ENCODE data around the gene NPAS3.

NPAS3 gene

DNA sequence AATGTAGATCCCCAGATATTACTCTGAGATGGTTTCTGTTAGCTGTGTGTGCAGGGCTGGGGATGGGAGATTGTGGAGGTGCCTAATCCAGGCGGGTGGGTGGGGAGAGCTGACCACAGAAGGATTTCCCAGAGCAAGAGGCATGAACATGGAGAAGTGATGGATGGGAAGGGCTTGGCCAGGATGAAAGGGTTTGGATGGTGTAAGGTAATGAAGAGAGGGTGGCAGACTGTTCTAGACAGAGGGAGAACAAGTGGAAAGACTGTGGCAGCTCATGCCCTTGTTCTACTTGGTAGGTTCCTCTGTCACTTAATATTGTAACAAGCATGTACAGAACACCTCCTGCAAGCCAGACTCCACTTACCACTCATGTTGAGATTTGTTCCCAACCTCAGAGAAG lies 187.8 kb downstream of the NPAS3 start:
- H3K9me3 ChIP-seq (ENCODE audit: low read depth, low read length): no peaks in the 10 kb centered on the region
- no peak overlapping the region for H3K4me3 ChIP-seq
- H3K9ac ChIP-seq (ENCODE audit: insufficient read length): no peak overlapping the region
- no peak for TF ChIP-seq FOXP2 (optimal IDR thresholded peaks at IDR 0.05; ENCODE audit: control extremely low read depth, extremely low read length, insufficient read depth)
- TF ChIP-seq EZH2 (IDR thresholded peaks at IDR 0.05): no peak
- TF ChIP-seq POLR2AphosphoS5 (IDR thresholded peaks at IDR 0.05; ENCODE audit: borderline replicate concordance, low read depth, low read length): no peak
- no peaks in the 10 kb centered on the region for H3K36me3 ChIP-seq (ENCODE audit: insufficient read depth, low read length)
- H3K27ac ChIP-seq: no peak overlapping the region
- no peak for DNase-seq (ENCODE audit: low read depth, low spot score)

DNA sequence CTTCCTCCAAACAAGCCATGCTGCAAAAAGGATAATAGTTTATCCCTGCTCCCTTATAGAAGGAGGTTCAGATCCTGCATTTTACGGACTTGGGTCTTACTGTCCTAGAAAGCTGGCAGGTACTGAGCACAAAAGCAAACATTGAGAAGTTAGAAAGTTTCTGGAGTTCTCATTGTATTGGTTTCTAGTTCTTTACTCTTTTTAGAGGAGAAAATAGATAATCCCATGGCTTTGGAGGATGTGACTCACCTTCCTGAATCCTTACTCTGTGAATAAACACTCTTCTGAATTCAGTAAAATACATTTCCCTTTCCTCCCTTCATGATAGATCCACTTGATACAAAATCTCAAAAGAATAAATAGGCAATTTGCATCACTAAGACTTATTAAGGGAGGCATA lies 188.9 kb downstream of the NPAS3 start:
- Histone ChIP-seq H3K27ac (no peak overlapping the region), H3K36me3 (ENCODE audit: insufficient read depth, low read length) (no peaks in the 10 kb centered on the region), H3K9ac (ENCODE audit: insufficient read length) (no peak overlapping the region), H3K9me3 (ENCODE audit: low read depth, low read length) (no peaks in the 10 kb centered on the region), H3K4me3 (no peak overlapping the region)
- no peak for DNase-seq (ENCODE audit: low read depth, low spot score)
- TF ChIP-seq POLR2AphosphoS5 (IDR thresholded peaks at IDR 0.05; ENCODE audit: borderline replicate concordance, low read depth, low read length): no peak
- no peak for TF ChIP-seq FOXP2 (optimal IDR thresholded peaks at IDR 0.05; ENCODE audit: control extremely low read depth, extremely low read length, insufficient read depth)
- TF ChIP-seq EZH2 (IDR thresholded peaks at IDR 0.05): no peak

DNA sequence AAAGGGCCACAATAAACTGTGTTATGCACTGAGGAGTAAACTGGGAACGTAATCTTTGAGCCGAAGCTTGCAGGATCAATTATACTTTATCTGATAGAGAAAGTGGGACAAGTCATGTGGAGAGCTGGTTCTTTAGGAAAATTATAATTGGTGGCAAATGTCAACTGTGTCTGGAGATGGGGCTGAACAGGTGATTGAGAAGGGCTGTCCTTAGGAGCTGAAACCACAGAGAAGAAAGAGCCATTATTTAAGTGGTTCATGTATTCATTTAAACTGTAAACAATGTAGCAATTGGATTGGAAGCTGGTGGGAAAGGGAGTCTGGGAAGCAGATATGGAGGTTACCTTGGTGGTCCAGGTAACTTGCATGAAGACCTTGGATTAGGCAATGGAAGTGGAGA lies 193.1 kb downstream of the NPAS3 start:
- H3K36me3 ChIP-seq (ENCODE audit: insufficient read depth, low read length): no peaks in the 10 kb centered on the region
- no peak overlapping the region for H3K9ac ChIP-seq (ENCODE audit: insufficient read length)
- H3K9me3 ChIP-seq (ENCODE audit: low read depth, low read length): no peaks in the 10 kb centered on the region
- no peak overlapping the region for H3K4me3 ChIP-seq
- DNase-seq (ENCODE audit: low read depth, low spot score): no peak
- no peak overlapping the region for H3K27ac ChIP-seq
- TF ChIP-seq EZH2 (IDR thresholded peaks at IDR 0.05) (no peak), FOXP2 (optimal IDR thresholded peaks at IDR 0.05; ENCODE audit: control extremely low read depth, extremely low read length, insufficient read depth) (no peak), POLR2AphosphoS5 (IDR thresholded peaks at IDR 0.05; ENCODE audit: borderline replicate concordance, low read depth, low read length) (no peak)

DNA sequence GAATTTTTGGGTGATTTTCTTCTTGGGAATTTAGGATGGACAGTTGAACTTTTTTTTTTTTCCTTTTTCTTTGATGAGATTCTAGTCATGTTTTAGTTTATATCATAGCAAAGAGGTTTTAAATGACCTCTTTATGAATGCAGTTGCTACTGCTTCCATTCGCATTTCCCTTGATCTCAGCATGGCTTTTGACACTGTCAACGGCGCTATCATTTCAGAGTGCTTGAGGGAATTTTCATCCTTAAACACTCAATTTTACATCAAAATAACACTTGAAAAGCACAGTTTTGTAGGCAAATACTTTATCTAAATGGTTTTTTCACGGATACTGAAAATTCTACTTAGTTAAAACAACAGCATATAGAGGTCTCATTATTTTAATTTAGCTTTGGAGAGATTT lies 195.5 kb downstream of the NPAS3 start:
- H3K9ac ChIP-seq (ENCODE audit: insufficient read length): no peak overlapping the region
- no peak overlapping the region for H3K4me3 ChIP-seq
- DNase-seq (ENCODE audit: low read depth, low spot score): no peak
- H3K27ac ChIP-seq: no peak overlapping the region
- no peaks in the 10 kb centered on the region for H3K36me3 ChIP-seq (ENCODE audit: insufficient read depth, low read length)
- no peaks in the 10 kb centered on the region for H3K9me3 ChIP-seq (ENCODE audit: low read depth, low read length)
- TF ChIP-seq POLR2AphosphoS5 (IDR thresholded peaks at IDR 0.05; ENCODE audit: borderline replicate concordance, low read depth, low read length): no peak
- no peak for TF ChIP-seq FOXP2 (optimal IDR thresholded peaks at IDR 0.05; ENCODE audit: control extremely low read depth, extremely low read length, insufficient read depth)
- no peak for TF ChIP-seq EZH2 (IDR thresholded peaks at IDR 0.05)

DNA sequence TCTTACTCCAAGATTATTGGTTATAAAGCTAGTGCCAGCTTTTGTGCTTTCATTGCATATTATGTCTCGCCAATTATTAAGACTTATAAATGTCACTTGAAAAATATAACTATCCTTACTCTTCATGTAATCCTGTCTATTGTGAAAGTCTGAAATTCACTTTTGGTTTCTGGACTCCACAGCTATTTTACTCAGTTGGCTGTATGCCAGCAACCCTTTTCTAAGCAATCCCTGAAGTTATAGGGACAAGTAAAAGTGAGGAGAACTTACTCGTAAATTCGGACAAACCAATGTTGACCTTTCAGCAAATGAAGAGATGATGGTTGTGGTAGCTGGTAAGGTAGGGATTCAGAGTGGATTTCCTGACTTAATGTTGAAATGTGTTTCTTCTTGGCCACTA lies 196.3 kb downstream of the NPAS3 start:
- Histone ChIP-seq H3K9ac (ENCODE audit: insufficient read length) (no peak overlapping the region), H3K4me3 (no peak overlapping the region), H3K36me3 (ENCODE audit: insufficient read depth, low read length) (no peaks in the 10 kb centered on the region), H3K27ac (no peak overlapping the region), H3K9me3 (ENCODE audit: low read depth, low read length) (no peaks in the 10 kb centered on the region)
- no peak for DNase-seq (ENCODE audit: low read depth, low spot score)
- no peak for TF ChIP-seq FOXP2 (optimal IDR thresholded peaks at IDR 0.05; ENCODE audit: control extremely low read depth, extremely low read length, insufficient read depth)
- TF ChIP-seq EZH2 (IDR thresholded peaks at IDR 0.05): no peak
- TF ChIP-seq POLR2AphosphoS5 (IDR thresholded peaks at IDR 0.05; ENCODE audit: borderline replicate concordance, low read depth, low read length): no peak

DNA sequence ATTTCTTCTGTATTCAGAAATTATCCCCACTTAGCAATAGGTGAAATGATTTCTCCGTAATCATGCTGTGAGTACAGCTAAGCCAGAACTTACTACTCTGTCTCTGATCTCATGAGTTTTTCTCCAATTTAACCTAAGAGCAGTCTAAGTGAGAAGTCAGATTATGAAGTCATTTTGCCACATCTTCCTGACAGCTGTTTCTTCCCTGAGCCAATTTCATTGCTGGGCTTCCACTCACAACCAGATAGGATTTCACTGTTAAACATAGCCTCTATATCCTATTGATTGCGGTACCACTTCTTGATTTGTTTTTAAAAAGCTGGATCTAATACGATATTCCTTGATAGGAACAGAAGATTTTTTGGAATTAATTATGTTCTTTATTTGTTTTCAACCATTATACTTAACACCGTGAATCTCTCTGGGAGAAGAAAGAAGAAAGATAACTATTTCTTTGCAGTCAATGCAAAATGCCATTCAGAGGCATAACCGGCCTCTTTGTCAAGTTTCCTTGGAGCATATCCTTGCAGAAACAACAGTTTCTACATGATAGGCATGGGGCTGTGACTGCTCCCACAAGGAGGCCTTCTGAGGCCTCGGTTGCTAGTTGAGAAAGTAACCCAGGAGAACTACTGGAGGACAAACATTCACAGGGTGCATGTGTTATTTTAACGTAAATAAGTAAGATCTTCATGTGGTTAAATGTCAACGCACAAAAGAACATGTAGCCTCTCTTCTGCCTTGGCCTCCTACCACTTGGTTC lies 212.2 kb downstream of the NPAS3 start:
- no peak for DNase-seq (ENCODE audit: low read depth, low spot score)
- H3K9me3 ChIP-seq (ENCODE audit: low read depth, low read length): no peaks in the 10 kb centered on the region
- TF ChIP-seq EZH2 (IDR thresholded peaks at IDR 0.05) (no peak), FOXP2 (optimal IDR thresholded peaks at IDR 0.05; ENCODE audit: control extremely low read depth, extremely low read length, insufficient read depth) (no peak), POLR2AphosphoS5 (IDR thresholded peaks at IDR 0.05; ENCODE audit: borderline replicate concordance, low read depth, low read length) (no peak)
- no peaks in the 10 kb centered on the region for H3K36me3 ChIP-seq (ENCODE audit: insufficient read depth, low read length)
- H3K27ac ChIP-seq: no peak overlapping the region
- no peak overlapping the region for H3K4me3 ChIP-seq
- H3K9ac ChIP-seq (ENCODE audit: insufficient read length): no peak overlapping the region

DNA sequence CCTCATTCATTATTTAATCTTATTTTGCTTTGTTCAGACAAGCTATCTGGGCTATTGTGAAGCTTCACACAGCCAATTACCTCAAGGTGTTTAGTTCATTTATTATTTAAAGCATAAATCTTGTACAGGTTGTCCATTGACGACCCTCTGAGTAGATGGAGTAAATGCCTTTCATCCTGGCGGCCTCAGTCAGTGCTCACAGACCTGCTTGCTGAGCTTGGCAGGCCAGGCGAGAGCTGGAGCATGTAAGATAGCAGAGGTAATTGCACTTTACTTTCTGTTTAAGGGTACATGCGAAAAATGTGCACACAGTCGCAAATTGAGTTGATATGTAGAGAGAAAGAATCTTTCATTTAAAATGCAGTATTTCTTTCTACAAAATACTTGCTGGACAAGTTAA lies 224.4 kb downstream of the NPAS3 start:
- TF ChIP-seq EZH2 (IDR thresholded peaks at IDR 0.05): no peak
- TF ChIP-seq POLR2AphosphoS5 (IDR thresholded peaks at IDR 0.05; ENCODE audit: borderline replicate concordance, low read depth, low read length): no peak
- no peak for TF ChIP-seq FOXP2 (optimal IDR thresholded peaks at IDR 0.05; ENCODE audit: control extremely low read depth, extremely low read length, insufficient read depth)
- H3K9me3 ChIP-seq (ENCODE audit: low read depth, low read length): no peaks in the 10 kb centered on the region
- no peak for DNase-seq (ENCODE audit: low read depth, low spot score)
- no peak overlapping the region for H3K9ac ChIP-seq (ENCODE audit: insufficient read length)
- H3K27ac ChIP-seq: no peak overlapping the region
- H3K36me3 ChIP-seq (ENCODE audit: insufficient read depth, low read length): no peaks in the 10 kb centered on the region
- no peak overlapping the region for H3K4me3 ChIP-seq

DNA sequence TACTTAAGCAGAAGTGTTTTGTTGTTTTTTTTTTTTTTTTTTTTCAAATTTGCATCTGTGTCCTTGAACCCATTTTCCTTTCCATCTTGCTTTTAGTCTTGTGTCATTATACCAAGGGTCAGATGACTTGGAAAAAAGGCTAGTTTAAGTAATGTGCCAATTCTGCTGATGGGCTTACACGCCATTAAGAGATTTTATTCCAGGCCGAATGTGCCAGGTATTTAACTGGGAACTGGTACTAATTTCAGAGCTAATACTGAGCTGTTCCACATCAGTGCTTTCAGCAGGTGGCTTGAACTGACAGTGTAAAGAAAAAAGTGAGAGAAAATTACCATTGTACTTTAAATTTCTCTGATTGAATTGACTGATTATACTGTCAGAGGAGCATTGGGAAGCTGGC lies 224.9 kb downstream of the NPAS3 start:
- Histone ChIP-seq H3K9me3 (ENCODE audit: low read depth, low read length) (no peaks in the 10 kb centered on the region), H3K9ac (ENCODE audit: insufficient read length) (no peak overlapping the region), H3K36me3 (ENCODE audit: insufficient read depth, low read length) (no peaks in the 10 kb centered on the region), H3K4me3 (no peak overlapping the region), H3K27ac (no peak overlapping the region)
- DNase-seq (ENCODE audit: low read depth, low spot score): no peak
- TF ChIP-seq FOXP2 (optimal IDR thresholded peaks at IDR 0.05; ENCODE audit: control extremely low read depth, extremely low read length, insufficient read depth): no peak
- no peak for TF ChIP-seq POLR2AphosphoS5 (IDR thresholded peaks at IDR 0.05; ENCODE audit: borderline replicate concordance, low read depth, low read length)
- TF ChIP-seq EZH2 (IDR thresholded peaks at IDR 0.05): no peak
